Right lung (tissue), 5 donors: ENCODE measurements around the gene ZNF343. TPM values are rescaled to one million over a fixed set of nuclear protein-coding genes. Genes with fewer than 3 reads are reported as not detected.

ENCODE experiments used
- polyA plus RNA-seq, 5 donors: library from polyadenylated mRNA; unstranded; fragments of 120-200 nt; gene quantifications; one replicate each; pipeline versions ENCODE4 v1.2.1 to v1.2.3, GENCODE V29; 2013; ENCODE audit warnings: inconsistent platforms in 1 of 5, low replicate concordance in 1 of 5; ENCODE audit not compliant: insufficient read length in 5 of 5, insufficient read depth in 1 of 5

ZNF343 gene
- polyA plus RNA-seq, 5 donors = 13.1 to 17.5 (median 15.9) TPM

Other genes starting within 250 kb of the ZNF343 start
- gene TGM3, start 212.9 kb downstream of the ZNF343 start, polyA plus RNA-seq = under 1 TPM in 4 of 5 donors, not detected in 1; 0.12 to 0.28 (median 0.23) TPM
- not detected for gene TGM6, start 128.0 kb downstream of the ZNF343 start, polyA plus RNA-seq
- gene SNRPB, start 38.1 kb downstream of the ZNF343 start, polyA plus RNA-seq = 100 to 1,000 TPM; 103 to 158 (median 110) TPM
- under 1 TPM; 0.09 to 0.35 (median 0.27) TPM for gene TMC2, start 27.7 kb upstream of the ZNF343 start, polyA plus RNA-seq
- 100 to 1,000 TPM; 202 to 234 (median 211) TPM for gene NOP56, start 143.7 kb upstream of the ZNF343 start, polyA plus RNA-seq
- gene IDH3B, start 155.3 kb upstream of the ZNF343 start, polyA plus RNA-seq = 100 to 1,000 TPM; 103 to 131 (median 118) TPM
- gene EBF4, start 183.9 kb upstream of the ZNF343 start, polyA plus RNA-seq = 10 to 100 TPM; 32.9 to 49.6 (median 42.2) TPM